GM06990 (cell line): Measurements from ENCODE around the gene SLC2A13.

Experiments
- DNase-seq: peaks from one replicate; pipeline ENCODE4 v3.0.0-alpha.2; 2011; ENCODE audit not compliant: insufficient read length; ENCODE audit errors: extremely low read depth
- H3K27me3 ChIP-seq: replicated peaks from 2 replicates; pipeline ENCODE4 v1.6.0; 2011; ENCODE audit warnings: low read length; ENCODE audit not compliant: control insufficient read depth, insufficient read depth
- H3K36me3 ChIP-seq: 2 replicates; pipeline ENCODE4 v1.5.1; 2011; ENCODE audit warnings: low read length; ENCODE audit not compliant: control insufficient read depth, insufficient read depth
- H3K4me3 ChIP-seq: replicated peaks from 2 replicates; pipeline ENCODE4 v1.5.1; 2011; ENCODE audit warnings: low read depth, mild to moderate bottlenecking, control low read depth, low read length
- TF ChIP-seq, protein P1 (sequence below): IDR thresholded peaks from 2 replicates; pipeline ENCODE4 v1.5.1; 2011; ENCODE audit warnings: low read length, control low read depth, mild to moderate bottlenecking, inconsistent platforms; ENCODE audit not compliant: insufficient read depth, poor library complexity, severe bottlenecking

Gene SLC2A13

DNA sequence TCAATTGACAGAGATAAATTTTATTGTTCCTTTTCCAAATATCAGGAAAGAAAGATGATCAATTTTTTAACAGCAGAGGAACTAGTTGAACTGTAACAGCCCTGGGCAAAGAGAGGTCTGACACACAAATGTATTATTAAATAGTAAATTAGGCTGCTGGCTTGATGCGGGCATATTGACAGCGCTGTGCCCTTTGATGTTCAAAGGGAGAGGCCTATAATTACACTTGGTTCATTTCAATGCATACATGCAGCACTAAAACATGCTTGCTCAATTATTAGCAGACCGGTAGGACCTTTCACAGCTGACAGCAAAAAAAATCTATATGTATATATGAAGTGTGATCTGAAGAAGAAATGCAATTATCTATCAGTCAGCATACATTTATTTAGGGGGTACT is 219.8 kb downstream of the SLC2A13 start:
- Histone ChIP-seq H3K4me3 (no peak overlapping the region), H3K36me3 (no peaks in the 10 kb centered on the region), H3K27me3 (no peaks in the 10 kb centered on the region)
- DNase-seq = no peak
- TF ChIP-seq, protein P1, sequence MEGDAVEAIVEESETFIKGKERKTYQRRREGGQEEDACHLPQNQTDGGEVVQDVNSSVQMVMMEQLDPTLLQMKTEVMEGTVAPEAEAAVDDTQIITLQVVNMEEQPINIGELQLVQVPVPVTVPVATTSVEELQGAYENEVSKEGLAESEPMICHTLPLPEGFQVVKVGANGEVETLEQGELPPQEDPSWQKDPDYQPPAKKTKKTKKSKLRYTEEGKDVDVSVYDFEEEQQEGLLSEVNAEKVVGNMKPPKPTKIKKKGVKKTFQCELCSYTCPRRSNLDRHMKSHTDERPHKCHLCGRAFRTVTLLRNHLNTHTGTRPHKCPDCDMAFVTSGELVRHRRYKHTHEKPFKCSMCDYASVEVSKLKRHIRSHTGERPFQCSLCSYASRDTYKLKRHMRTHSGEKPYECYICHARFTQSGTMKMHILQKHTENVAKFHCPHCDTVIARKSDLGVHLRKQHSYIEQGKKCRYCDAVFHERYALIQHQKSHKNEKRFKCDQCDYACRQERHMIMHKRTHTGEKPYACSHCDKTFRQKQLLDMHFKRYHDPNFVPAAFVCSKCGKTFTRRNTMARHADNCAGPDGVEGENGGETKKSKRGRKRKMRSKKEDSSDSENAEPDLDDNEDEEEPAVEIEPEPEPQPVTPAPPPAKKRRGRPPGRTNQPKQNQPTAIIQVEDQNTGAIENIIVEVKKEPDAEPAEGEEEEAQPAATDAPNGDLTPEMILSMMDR = no peak

DNA sequence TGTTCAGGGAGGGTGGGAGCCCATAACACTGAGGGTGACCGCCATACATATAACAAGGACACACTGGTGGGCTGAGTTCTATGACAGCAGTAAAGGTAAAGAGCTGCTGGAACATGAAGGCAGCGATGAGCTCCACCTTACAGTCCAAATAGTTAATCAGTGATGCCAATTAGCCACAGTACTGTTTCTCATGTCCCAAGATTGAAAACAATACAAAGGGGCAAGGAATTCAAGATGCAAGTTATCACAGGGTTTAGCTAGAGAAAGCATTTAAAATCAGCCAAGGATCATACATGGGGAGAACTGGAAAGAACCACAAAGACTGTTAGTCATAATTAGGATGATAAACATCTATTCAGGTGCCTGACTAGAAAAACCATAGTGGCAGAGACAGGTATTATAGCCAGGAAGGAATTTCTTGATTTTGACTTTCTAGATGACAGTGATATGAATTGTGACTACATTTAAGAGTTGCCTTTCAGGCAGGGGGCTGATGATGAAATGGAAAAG is 221.2 kb downstream of the SLC2A13 start:
- H3K36me3 ChIP-seq = no peaks in the 10 kb centered on the region
- TF ChIP-seq, protein P1 = no peak
- H3K4me3 ChIP-seq = no peak overlapping the region
- DNase-seq = no peak
- no peaks in the 10 kb centered on the region for H3K27me3 ChIP-seq

DNA sequence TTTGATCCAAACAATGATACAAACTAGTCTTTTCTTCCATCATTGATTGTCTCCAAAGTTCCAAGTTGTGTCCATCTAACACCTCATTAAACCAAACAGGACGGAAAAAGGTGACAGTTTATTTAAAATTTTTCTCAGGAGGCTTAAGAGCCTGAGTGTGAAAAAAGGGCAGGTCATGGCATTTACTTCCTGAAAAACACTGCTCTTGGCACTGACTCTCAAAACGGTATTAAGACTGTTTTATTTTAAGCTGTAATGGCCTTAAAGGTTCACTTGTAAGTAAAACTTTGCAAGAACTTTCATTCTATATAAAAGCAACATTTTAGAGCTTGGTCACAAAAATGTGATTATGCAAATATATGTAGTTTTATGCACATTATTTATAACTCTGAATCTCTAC is 222.5 kb downstream of the SLC2A13 start:
- TF ChIP-seq, protein P1 = no peak
- Histone ChIP-seq H3K27me3 (no peaks in the 10 kb centered on the region), H3K36me3 (no peaks in the 10 kb centered on the region), H3K4me3 (no peak overlapping the region)
- no peak for DNase-seq

DNA sequence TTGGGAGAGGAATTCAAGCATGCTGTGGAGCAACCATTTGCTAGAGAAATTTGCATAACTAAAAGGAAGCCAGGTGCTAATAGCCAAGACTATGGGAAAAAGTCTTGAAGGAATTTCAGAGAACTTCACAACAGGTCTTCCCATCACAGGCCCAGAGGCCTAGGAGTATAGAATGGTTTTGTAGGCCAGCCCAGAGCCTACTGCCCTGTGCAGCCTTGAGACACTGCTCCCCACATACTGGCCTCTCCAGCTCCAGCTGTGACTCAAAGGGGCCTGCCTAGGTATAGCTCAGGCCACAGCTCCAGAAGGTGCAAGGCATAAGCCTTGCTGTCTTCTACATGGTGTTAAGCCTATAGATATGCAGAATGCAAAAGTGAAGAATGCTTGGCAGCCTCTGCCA is 227.1 kb downstream of the SLC2A13 start:
- DNase-seq = no peak
- Histone ChIP-seq H3K36me3 (no peaks in the 10 kb centered on the region), H3K4me3 (no peak overlapping the region), H3K27me3 (no peaks in the 10 kb centered on the region)
- TF ChIP-seq, protein P1 = no peak

DNA sequence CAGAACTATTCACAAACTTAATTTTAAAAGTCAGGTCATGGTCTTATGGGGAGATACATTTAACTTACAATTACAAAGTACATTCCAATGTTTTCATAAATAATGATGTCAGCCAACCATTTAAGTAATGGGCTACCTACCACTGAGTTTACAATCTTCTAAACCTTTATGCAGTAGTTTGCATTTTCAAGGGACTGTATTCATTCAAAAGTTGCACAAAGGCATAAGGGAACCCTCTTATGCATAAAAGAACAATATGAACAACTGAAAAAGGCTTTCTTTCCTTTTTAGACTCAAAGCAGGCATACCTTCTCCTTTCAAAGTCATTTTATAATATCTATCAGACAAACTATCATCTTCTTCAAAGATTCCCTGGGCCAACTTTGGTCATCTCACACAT is 230.2 kb downstream of the SLC2A13 start:
- TF ChIP-seq, protein P1 = no peak
- Histone ChIP-seq H3K4me3 (no peak overlapping the region), H3K36me3 (no peaks in the 10 kb centered on the region), H3K27me3 (no peaks in the 10 kb centered on the region)
- no peak for DNase-seq

DNA sequence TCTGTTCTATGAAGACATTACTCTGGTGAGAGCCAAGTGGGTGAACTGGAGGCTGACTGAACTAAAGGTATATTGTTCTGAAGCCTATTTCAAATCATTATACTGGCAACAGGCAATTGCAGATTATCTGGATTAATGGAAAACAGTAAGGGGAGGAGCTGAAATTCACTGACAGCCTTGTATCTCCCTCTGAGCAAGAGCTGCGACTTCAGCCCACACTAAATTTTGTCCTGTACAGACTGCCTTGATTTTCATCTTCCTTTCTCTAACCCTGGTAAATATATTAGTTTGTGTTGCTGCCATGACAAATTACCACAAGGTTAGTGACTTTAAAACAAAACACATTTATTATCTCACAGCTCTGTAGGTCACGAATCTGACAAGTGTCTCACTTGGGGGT is 231.1 kb downstream of the SLC2A13 start:
- TF ChIP-seq, protein P1 = no peak
- Histone ChIP-seq H3K36me3 (no peaks in the 10 kb centered on the region), H3K4me3 (no peak overlapping the region), H3K27me3 (no peaks in the 10 kb centered on the region)
- DNase-seq = no peak
